Ecto neural progenitor cell (in vitro differentiated cells): ENCODE results near the gene PLCB1.
A peak's percentile ranks its signal among the peaks of the same experiment; 100 is the strongest.

Experiments
- DNase-seq: peaks from one replicate; pipeline ENCODE4 v3.0.0-alpha.2; 2018; ENCODE audit warnings: low spot score

The PLCB1 gene

DNA sequence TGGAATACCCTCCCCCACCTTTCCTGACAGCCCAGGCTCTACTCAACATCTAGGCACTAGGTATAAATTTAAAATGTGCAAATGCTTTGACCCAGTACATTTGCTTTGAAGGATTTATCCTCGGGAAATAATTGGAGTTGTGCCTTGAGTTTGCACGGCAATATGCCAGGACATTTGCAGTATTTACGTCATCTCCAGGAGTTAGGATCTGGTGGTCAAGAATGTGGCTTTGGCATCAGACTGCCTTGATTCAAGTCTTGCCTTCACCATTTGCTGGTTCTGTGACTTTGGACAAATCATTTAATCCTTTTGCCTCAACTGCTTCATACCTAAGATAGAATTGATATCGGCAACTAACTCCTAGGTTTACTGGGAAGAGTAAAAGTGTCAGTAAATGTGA, 169.6 kb downstream of the PLCB1 start:
- no peak for DNase-seq

DNA sequence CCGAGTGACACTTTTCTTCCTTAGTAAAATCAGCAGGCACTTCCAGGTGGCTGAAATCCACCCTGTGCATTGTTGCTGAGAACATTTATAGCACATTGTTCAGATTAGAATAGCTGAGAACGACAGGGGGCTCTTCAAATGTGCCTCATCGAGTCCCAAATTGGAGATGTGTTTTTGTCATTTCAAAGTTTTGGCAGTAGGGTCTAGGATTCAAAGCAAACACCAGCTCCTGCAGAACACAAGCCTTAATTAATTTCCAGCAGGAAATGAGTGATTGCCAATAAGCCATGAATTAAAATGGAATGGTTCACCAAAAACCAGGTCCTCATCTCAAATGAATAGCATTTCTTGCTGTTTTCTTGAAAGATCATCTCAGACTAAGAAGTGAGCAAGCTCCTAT, 171.6 kb downstream of the PLCB1 start:
- no peak for DNase-seq

GRCh38 chr20:8304124-8304816, 172.2 kb downstream of the PLCB1 start:
- no peak for DNase-seq

DNA sequence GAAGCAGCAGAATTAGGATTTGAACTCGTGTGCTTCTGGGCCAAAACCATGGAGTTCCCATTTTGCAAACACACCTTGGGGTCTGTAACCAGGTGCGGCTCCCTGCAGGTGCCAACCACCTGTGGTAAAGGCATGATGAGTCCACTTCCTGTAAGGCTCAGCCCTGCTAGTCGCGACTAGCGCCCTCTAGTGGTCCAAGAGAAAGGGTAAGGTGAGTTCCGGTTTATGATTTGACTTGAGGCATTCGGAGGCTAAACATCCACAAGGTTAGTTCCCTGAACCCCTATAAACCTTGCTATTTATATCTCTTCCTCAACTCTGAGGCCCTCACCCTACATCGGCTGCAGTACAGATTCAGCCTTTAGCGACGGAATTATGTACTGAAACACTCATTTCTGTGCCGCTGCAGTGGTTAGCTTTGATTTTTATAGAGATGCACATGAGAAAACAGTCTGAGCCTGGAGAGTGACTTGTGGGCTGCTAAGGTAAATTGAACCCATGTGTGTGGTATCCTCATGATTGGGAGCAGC, 173.4 kb downstream of the PLCB1 start:
- peak; percentile 69 for DNase-seq

DNA sequence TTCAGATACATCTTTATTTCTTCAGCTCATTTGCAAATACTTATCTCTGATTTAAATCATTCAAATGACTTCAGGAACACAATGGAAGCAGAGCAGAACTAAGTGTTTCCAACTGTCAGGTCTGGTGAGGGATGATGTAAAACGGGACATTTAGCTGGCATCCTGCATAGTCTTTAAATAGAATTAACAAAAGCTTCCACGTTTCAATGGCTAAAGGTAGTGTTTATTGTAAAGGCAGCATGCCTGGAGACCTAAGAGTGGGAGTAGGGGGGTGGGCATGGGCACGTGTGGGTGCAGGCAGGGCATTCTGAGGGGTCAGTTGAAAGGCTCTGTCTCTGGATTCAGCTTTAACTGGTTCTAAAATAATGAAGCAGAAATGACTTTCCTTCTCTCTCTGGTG, 174.9 kb downstream of the PLCB1 start:
- DNase-seq, result no peak

- peak; percentile 66 for DNase-seq
Observed at GRCh38 chr20:8309634-8310033, 177.6 kb downstream of the PLCB1 start.

GRCh38 chr20:8310618-8311017, 178.6 kb downstream of the PLCB1 start:
- no peak for DNase-seq

DNA sequence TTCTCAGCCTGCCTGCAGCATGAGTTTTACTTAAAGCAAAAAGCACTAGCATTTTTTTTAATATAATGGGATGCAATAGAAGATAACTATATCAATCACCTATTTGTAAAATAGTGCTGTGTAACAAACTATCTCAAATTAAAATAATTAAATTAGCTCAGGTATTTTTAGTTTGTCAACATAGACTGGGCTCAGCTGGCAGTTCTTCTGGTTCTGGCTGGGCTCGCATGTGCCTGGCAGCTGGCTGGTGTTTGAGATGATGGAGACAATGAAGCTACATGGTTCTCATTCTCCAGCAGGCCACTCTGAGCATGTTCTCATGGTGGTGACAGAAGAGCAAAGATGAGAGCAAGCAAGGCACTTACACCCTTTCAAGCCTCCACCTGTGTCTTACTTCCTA, 181.0 kb downstream of the PLCB1 start:
- no peak for DNase-seq

- DNase-seq, result no peak
Observed at GRCh38 chr20:8315639-8316573, 183.8 kb downstream of the PLCB1 start.

- DNase-seq, result no peak
Observed at GRCh38 chr20:8317448-8317847, 185.4 kb downstream of the PLCB1 start.

GRCh38 chr20:8318965-8319625, 187.0 kb downstream of the PLCB1 start:
- DNase-seq, result no peak

DNA sequence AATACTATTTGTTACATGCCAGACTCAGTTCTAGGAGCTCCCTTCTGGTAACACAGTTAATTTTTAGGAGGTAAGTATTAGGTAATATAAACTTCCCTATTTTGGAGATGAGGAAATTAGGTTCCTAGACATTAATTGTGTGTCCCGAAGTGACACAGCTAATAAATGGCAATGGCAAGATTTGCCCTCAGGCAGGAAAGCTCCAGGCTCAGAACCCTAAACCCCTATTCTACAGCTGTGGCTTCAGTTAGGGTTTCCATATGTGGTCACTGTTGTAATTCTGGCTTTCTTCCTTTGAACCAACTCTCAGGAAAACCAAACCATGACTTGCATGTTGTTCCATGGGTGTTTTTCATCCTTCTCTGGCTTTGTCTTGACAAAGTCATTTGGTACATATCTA, 188.2 kb downstream of the PLCB1 start:
- no peak for DNase-seq

DNA sequence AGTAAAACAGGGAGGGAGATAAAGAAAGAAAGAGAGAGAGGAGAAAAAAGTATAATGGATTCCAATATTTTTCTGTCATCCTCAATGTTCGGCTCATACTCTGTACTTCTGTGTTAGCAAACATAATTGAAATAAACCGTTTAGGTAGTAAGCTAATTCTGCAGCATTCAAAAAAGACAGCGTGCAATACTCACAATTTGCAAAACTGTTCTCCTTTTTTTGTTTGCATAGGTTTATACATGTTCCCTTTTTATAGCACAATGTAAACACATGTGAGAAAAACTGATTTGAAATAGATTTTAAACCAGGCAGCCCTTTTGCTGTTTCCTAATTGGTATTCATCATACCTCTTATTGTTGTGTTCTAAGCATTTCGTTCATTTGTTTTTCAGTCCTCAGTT, 188.9 kb downstream of the PLCB1 start:
- DNase-seq, result no peak

- no peak for DNase-seq
Observed at GRCh38 chr20:8322662-8323217, 190.7 kb downstream of the PLCB1 start.

GRCh38 chr20:8326191-8326590, 194.1 kb downstream of the PLCB1 start:
- no peak for DNase-seq

DNA sequence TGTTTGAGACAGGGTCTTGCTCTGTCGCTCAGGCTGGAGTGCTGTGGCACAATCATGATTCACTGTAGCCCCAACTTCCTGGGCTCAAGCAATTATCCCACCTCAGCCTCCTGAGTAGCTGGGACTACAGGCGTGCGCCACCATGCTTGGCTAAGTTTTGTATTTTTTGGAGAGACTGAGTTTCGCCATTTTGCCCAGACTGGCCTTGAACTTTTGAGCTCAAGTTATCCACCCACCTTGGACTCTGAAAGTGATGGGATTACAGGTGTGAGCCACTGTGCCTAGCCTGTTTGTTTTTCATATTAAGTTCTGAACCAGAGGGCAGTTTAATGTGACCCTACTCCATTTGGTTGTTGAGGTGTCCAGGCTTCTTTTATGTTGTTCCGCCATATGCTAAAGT, 194.8 kb downstream of the PLCB1 start:
- DNase-seq, result no peak

DNA sequence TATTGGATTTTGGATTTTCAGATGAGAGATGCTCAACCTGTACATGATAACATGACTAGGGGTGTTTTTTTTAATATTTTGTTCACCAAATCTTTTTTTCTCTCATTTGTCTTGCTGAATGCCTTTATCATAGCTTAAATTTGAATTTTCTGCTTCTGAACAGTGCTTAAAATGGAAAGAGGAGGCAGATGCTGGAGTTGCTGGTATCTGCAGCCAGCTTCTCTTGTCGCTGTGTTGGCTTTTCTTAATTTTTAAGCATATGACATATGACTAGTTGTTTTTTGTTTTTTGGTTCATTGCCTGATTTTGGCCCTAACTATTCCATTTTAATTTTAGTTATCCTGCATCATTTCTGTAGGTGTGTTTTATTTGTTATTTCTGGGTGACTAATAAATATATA, 196.1 kb downstream of the PLCB1 start:
- no peak for DNase-seq

- no peak for DNase-seq
Observed at GRCh38 chr20:8330319-8330784, 198.3 kb downstream of the PLCB1 start.

DNA sequence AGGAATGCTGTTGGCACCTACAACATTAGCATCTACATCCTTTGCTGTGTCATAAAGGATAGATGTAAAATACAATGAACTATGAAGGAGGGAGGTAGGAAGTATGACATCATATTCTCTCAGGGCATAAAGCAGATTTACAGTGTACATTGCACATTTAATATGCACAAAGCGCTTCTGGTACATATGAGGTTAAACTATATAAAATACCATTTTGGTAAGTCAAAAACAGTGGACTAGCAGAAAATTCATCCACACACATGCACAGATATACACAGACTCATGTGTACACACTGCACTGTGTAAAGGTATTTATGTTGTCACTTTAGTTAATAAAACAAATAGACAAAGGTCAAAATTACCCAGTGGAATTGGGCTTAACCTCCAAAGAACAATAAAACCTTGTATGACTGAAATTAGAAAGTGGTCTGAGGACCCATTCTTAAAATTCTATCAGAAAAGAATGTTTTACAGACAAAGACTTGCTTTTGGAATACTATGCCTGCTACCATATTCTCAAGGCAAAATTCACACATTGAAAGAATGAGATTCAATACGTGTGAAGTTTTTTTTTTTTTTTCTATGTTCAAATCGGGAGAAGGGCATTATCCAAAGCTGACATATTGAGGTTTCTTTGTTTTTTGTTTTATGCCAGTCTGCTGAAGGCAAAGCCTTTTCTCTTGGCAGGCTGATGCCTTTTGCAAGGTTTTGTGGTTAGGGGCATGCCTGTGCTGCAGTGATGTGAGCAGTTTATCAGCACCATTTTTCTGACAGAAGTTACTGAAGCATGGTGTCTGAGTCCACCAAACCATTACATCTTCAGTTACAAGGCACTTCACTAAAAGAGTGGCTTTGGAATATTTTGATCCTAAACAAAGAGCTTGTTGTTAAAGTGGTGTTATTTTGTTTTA, 199.0 kb downstream of the PLCB1 start:
- DNase-seq, result no peak

GRCh38 chr20:8331740-8332412, 199.8 kb downstream of the PLCB1 start:
- DNase-seq, result no peak

GRCh38 chr20:8334641-8335040, 202.6 kb downstream of the PLCB1 start:
- no peak for DNase-seq
